SK-N-SH (cell line): Measurements from ENCODE around the gene LSR. TPM values are rescaled to one million over a fixed set of nuclear protein-coding genes. Genes with fewer than 3 reads are reported as not detected.

Source experiments
- CTCF ChIA-PET: fragments of 300-600, 350-600 bp; formaldehyde crosslinking; extraction: SDS; loops from one replicate; lab custom pipeline; 2021; lab: Yijun Ruan, JAX
- POLR2A ChIA-PET: fragments of 350-600 bp; sonication (Branson Sonifier 250); formaldehyde crosslinking; extraction: SDS; loops from one replicate; lab custom pipeline; 2020; ENCODE audit warnings: antibody characterized with exemption, inconsistent platforms; lab: Yijun Ruan, JAX
- DNase-seq: peaks from one replicate; pipeline ENCODE4 v3.0.0; 2012
- H2AFZ ChIP-seq: fragments of 200-600 bp; sonication (generic); 2 replicates; pipeline ENCODE4 v1.8.1; 2016; ENCODE audit warnings: antibody characterized with exemption, mild to moderate bottlenecking, low read depth
- H3F3A ChIP-seq: fragments of 200-600 bp; sonication (generic); replicated peaks from 2 replicates; pipeline ENCODE3; 2016; ENCODE audit warnings: antibody characterized with exemption, mild to moderate bottlenecking; ENCODE audit not compliant: insufficient read depth
- H3K27ac ChIP-seq, 2 experiments: fragments of 200-500 bp in 1 of 2; fragments of 200-600 bp in 1 of 2; sonication (Bioruptor generic) in 1 of 2; sonication (generic), shearing (Covaris generic) in 1 of 2; 2 replicates each; pipeline versions ENCODE4 v1.5.1 to v1.6.1; 2014 to 2016; ENCODE audit warnings: low read depth in 2 of 2, inconsistent platforms in 1 of 2, low read length in 1 of 2, mild to moderate bottlenecking in 1 of 2, mixed read lengths in 1 of 2
- H3K27me3 ChIP-seq: fragments of 200-600 bp; sonication (generic), shearing (Covaris generic); 2 replicates; pipeline ENCODE4 v1.6.1; 2016; ENCODE audit warnings: mixed run types; ENCODE audit not compliant: insufficient read depth
- H3K36me3 ChIP-seq, 2 experiments: fragments of 200-500 bp in 1 of 2; fragments of 200-600 bp in 1 of 2; sonication (Bioruptor generic) in 1 of 2; sonication (generic) in 1 of 2; replicated peaks in 1 of 2; 2 replicates each; pipeline versions ENCODE3 to v1.5.1; 2014 to 2016; ENCODE audit warnings: low read length in 1 of 2, mild to moderate bottlenecking in 1 of 2; ENCODE audit not compliant: insufficient read depth in 2 of 2, control insufficient read depth in 1 of 2
- H3K4me1 ChIP-seq, 2 experiments: fragments of 200-500 bp in 1 of 2; fragments of 200-600 bp in 1 of 2; sonication (Bioruptor generic) in 1 of 2; sonication (generic), shearing (Covaris generic) in 1 of 2; 2 replicates each; pipeline versions ENCODE4 v1.5.1 to v1.6.1; 2014 to 2016; ENCODE audit warnings: low read depth in 1 of 2, low read length in 1 of 2, mixed run types in 1 of 2; ENCODE audit not compliant: insufficient read depth in 2 of 2, control insufficient read depth in 1 of 2
- H3K4me2 ChIP-seq: fragments of 200-600 bp; sonication (generic), shearing (Covaris generic); 2 replicates; pipeline ENCODE4 v1.6.1; 2017; ENCODE audit warnings: mixed run types
- H3K4me3 ChIP-seq, 2 experiments: fragments of 200-500 bp in 1 of 2; fragments of 200-600 bp in 1 of 2; sonication (Bioruptor generic) in 1 of 2; sonication (generic), shearing (Covaris generic) in 1 of 2; 2 replicates each; pipeline versions ENCODE4 v1.5.1 to v1.8.1; 2014 to 2016; ENCODE audit warnings: low read depth in 2 of 2, inconsistent platforms in 1 of 2, low read length in 1 of 2, mild to moderate bottlenecking in 1 of 2, mixed read lengths in 1 of 2, moderate library complexity in 1 of 2
- H3K79me2 ChIP-seq: fragments of 200-600 bp; sonication (generic); 2 replicates; pipeline ENCODE4 v1.8.1; 2017; ENCODE audit warnings: mild to moderate bottlenecking; ENCODE audit not compliant: insufficient read depth
- H3K9ac ChIP-seq: fragments of 200-600 bp; sonication (generic); 2 replicates; pipeline ENCODE4 v1.6.1; 2017; ENCODE audit warnings: mixed run types
- H3K9me2 ChIP-seq: fragments of 200-600 bp; sonication (generic); 2 replicates; pipeline ENCODE4 v1.6.1; 2017; ENCODE audit warnings: mixed run types
- H3K9me3 ChIP-seq: fragments of 200-600 bp; sonication (generic); 2 replicates; pipeline ENCODE4 v1.6.1; 2017; ENCODE audit warnings: mixed run types, mild to moderate bottlenecking, moderate library complexity
- H4K20me1 ChIP-seq: fragments of 200-600 bp; sonication (generic); 2 replicates; pipeline ENCODE4 v1.6.1; 2017; ENCODE audit warnings: mild to moderate bottlenecking, mixed run types; ENCODE audit not compliant: insufficient read depth
- CHD2 ChIP-seq: fragments of 150-350 bp; IDR thresholded peaks from 2 replicates; pipeline ENCODE4 v1.6.1; 2018; ENCODE audit warnings: low read length; ENCODE audit not compliant: partially characterized antibody
- ELF1 ChIP-seq: IDR thresholded peaks from 2 replicates; pipeline ENCODE4 v1.4.0; 2012
- EZH2phosphoT487 ChIP-seq: fragments of 200-600 bp; sonication (generic); IDR thresholded peaks from 2 replicates; pipeline ENCODE4 v1.6.1; 2017; ENCODE audit warnings: low read depth, mixed run types, mild to moderate bottlenecking, antibody characterized with exemption, moderate library complexity, borderline replicate concordance
- FOXJ3 ChIP-seq: sonication (generic); formaldehyde crosslinking; IDR thresholded peaks from 2 replicates; pipeline ENCODE4 v1.5.1; 2020; ENCODE audit warnings: mild to moderate bottlenecking, missing genetic modification reagents
- FOXM1 ChIP-seq: IDR thresholded peaks from 2 replicates; pipeline ENCODE4 v1.4.0; 2012; ENCODE audit warnings: low read depth, mild to moderate bottlenecking
- GABPA ChIP-seq: IDR thresholded peaks from 2 replicates; pipeline ENCODE4 v1.4.0; 2012; ENCODE audit warnings: low read depth, mild to moderate bottlenecking
- GATA2 ChIP-seq: sonication (generic); formaldehyde crosslinking; IDR thresholded peaks from 2 replicates; pipeline ENCODE4 v1.5.0; 2020; ENCODE audit warnings: mild to moderate bottlenecking, missing genetic modification reagents
- JUND ChIP-seq: IDR thresholded peaks from 2 replicates; pipeline ENCODE4 v1.4.0; 2012
- MXI1 ChIP-seq: IDR thresholded peaks from 2 replicates; pipeline ENCODE4 v1.6.1; 2012; ENCODE audit warnings: mild to moderate bottlenecking, low read depth, low read length, improper control_type of control experiment
- NFIC ChIP-seq: IDR thresholded peaks from 2 replicates; pipeline ENCODE4 v1.4.0; 2012; ENCODE audit warnings: borderline replicate concordance
- POLR2AphosphoS5 ChIP-seq: IDR thresholded peaks from 2 replicates; pipeline ENCODE4 v1.6.1; 2012; ENCODE audit warnings: low read depth, low read length
- SIN3A ChIP-seq: IDR thresholded peaks from 2 replicates; pipeline ENCODE4 v1.6.1; 2012; ENCODE audit warnings: low read depth, mild to moderate bottlenecking, low read length, moderate library complexity, borderline replicate concordance
- TCF12 ChIP-seq: IDR thresholded peaks from 2 replicates; pipeline ENCODE4 v1.4.0; 2012
- TEAD4 ChIP-seq: IDR thresholded peaks from 2 replicates; pipeline ENCODE4 v1.4.0; 2012; ENCODE audit warnings: mild to moderate bottlenecking, borderline replicate concordance; ENCODE audit not compliant: insufficient read depth
- YY1 ChIP-seq: IDR thresholded peaks from 2 replicates; pipeline ENCODE4 v1.4.0; 2012; ENCODE audit warnings: low read depth, mild to moderate bottlenecking
- WGBS: methylation state at CpG from one replicate; pipeline ENCODE4 v1.1.6; 2017; ENCODE audit warnings: low lambda C conversion rate; 5-methylcytosine and 5-hydroxymethylcytosine counted together
- polyA plus RNA-seq, 3 experiments: library from polyadenylated mRNA; depleted of rRNA; stranded (reverse); fragments of >200 nt; gene quantifications; 2 replicates each; pipeline ENCODE4 v1.2.3, GENCODE V29; 2012
- TF ChIP-seq, protein P1 (sequence below): IDR thresholded peaks from 2 replicates; pipeline ENCODE4 v1.4.0; 2012; ENCODE audit warnings: low read depth, borderline replicate concordance
- TF ChIP-seq, protein P2 (sequence below): fragments of 200-600 bp; sonication (generic); IDR thresholded peaks from 2 replicates; pipeline ENCODE4 v1.6.1; 2017; ENCODE audit warnings: antibody characterized with exemption, mild to moderate bottlenecking, moderate library complexity
- TF ChIP-seq, protein P3 (sequence below): IDR thresholded peaks from 2 replicates; pipeline ENCODE4 v1.6.1; 2012; ENCODE audit warnings: mild to moderate bottlenecking, low read depth, low read length, moderate library complexity

The LSR gene
- polyA plus RNA-seq, 1 of the 3 experiments (the other 2 are of a cell fraction): 0.62 TPM

DNA sequence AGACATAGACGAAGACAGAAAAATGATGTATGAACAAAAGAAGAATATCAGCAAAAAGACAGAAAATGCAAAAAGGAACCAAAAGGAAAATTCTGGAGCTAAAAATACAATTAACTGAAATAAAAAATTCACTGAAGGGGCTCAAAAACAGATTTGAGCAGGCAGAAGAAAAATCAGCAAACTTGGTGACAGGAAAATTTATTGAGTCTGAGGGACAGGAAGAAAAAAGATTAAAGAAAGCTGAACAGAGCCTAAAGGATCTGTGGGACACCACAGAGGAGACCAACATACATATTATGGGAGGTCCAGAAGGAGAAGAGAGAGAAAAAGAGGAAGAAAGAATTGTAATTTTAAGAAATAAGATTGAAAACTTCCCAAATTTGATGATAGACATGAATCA is 7.4 kb upstream of the LSR start:
- TF ChIP-seq, protein P1, sequence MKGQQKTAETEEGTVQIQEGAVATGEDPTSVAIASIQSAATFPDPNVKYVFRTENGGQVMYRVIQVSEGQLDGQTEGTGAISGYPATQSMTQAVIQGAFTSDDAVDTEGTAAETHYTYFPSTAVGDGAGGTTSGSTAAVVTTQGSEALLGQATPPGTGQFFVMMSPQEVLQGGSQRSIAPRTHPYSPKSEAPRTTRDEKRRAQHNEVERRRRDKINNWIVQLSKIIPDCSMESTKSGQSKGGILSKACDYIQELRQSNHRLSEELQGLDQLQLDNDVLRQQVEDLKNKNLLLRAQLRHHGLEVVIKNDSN: no peak
- TF ChIP-seq GABPA (no peak), FOXJ3 (no peak)
- no peak overlapping the region for H2AFZ ChIP-seq
- no peak overlapping the region for H3K27ac ChIP-seq
- no peak overlapping the region for H3K4me2 ChIP-seq
- no peak overlapping the region for H3K9ac ChIP-seq
- no peak for DNase-seq
- WGBS: 0% methylated on average over 1 of the region's 1 CpG
- H3K9me2 ChIP-seq: no peaks in the 10 kb centered on the region
- H3K9me3 ChIP-seq: no peaks in the 10 kb centered on the region; the same call in 1 of the 2 replicates
- ChIA-PET POLR2A (no interaction called here), CTCF (interaction anchor here (0.9 to 1.2 kb wide), 2 partner anchors 10 to 174 kb away, joined by 3 read pairs; no protein-coding TSS in a partner anchor)
- no peak overlapping the region for H3K4me3 ChIP-seq
- H3F3A ChIP-seq: no peaks in the 10 kb centered on the region
- H3K79me2 ChIP-seq: no peaks in the 10 kb centered on the region
- H4K20me1 ChIP-seq: no peaks in the 10 kb centered on the region
- no peaks in the 10 kb centered on the region for H3K36me3 ChIP-seq
- H3K4me1 ChIP-seq: no peaks in the 10 kb centered on the region
- H3K27me3 ChIP-seq: 0 out of 2 replicates have a peak, but pooled peaks cover 6% of the 10 kb centered on the region

DNA sequence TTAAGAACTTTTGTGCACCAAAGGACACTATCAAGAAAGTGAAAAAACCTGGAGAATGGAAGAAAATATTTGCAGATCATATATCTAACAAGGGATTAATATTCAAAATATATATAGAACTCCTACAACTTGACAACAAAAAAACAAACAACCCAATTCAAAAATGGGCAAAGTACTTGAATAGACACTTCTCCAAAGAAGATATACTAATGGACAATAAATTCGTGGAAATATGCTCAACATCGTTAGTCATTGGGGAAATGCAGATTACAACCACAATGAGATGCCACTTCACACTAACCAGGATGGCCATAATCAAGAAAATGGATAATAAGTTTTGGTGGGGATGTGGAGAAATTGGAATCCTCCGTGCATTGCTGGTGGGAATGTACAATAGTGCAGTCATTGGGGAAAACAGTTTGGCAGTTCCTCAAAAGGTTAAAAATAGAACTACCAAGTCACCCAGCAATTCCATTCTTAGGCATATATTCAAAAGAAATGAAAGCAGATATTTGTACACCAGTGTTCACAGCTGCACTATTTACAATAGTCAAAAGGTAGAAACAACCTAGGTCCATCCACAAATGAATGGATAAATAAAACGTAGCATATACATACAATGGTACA is 2.2 kb upstream of the LSR start:
- no peaks in the 10 kb centered on the region for H3F3A ChIP-seq
- H3K79me2 ChIP-seq: no peaks in the 10 kb centered on the region
- no peak overlapping the region for H2AFZ ChIP-seq
- 5% methylated on average over 4 of the region's 4 CpGs for WGBS
- no peak overlapping the region for H3K4me2 ChIP-seq
- POLR2A ChIA-PET: no interaction called here
- no peak overlapping the region for H3K27ac ChIP-seq
- H3K4me1 ChIP-seq: no peaks in the 10 kb centered on the region
- H3K9me3 ChIP-seq: no peaks in the 10 kb centered on the region; the same call in 1 of the 2 replicates
- no peaks in the 10 kb centered on the region for H3K36me3 ChIP-seq
- peaks cover 51% of the 10 kb centered on the region for H3K27me3 ChIP-seq
- CTCF ChIA-PET: no interaction called here
- no peaks in the 10 kb centered on the region for H4K20me1 ChIP-seq
- DNase-seq: no peak
- no peak for TF ChIP-seq TCF12
- TF ChIP-seq SIN3A: no peak
- TF ChIP-seq EZH2phosphoT487: no peak
- no peak for TF ChIP-seq NFIC
- no peak for TF ChIP-seq CHD2
- TF ChIP-seq, protein P2, sequence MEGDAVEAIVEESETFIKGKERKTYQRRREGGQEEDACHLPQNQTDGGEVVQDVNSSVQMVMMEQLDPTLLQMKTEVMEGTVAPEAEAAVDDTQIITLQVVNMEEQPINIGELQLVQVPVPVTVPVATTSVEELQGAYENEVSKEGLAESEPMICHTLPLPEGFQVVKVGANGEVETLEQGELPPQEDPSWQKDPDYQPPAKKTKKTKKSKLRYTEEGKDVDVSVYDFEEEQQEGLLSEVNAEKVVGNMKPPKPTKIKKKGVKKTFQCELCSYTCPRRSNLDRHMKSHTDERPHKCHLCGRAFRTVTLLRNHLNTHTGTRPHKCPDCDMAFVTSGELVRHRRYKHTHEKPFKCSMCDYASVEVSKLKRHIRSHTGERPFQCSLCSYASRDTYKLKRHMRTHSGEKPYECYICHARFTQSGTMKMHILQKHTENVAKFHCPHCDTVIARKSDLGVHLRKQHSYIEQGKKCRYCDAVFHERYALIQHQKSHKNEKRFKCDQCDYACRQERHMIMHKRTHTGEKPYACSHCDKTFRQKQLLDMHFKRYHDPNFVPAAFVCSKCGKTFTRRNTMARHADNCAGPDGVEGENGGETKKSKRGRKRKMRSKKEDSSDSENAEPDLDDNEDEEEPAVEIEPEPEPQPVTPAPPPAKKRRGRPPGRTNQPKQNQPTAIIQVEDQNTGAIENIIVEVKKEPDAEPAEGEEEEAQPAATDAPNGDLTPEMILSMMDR: no peak
- no peak for TF ChIP-seq MXI1
- TF ChIP-seq YY1: no peak
- no peak for TF ChIP-seq POLR2AphosphoS5
- TF ChIP-seq, protein P3, sequence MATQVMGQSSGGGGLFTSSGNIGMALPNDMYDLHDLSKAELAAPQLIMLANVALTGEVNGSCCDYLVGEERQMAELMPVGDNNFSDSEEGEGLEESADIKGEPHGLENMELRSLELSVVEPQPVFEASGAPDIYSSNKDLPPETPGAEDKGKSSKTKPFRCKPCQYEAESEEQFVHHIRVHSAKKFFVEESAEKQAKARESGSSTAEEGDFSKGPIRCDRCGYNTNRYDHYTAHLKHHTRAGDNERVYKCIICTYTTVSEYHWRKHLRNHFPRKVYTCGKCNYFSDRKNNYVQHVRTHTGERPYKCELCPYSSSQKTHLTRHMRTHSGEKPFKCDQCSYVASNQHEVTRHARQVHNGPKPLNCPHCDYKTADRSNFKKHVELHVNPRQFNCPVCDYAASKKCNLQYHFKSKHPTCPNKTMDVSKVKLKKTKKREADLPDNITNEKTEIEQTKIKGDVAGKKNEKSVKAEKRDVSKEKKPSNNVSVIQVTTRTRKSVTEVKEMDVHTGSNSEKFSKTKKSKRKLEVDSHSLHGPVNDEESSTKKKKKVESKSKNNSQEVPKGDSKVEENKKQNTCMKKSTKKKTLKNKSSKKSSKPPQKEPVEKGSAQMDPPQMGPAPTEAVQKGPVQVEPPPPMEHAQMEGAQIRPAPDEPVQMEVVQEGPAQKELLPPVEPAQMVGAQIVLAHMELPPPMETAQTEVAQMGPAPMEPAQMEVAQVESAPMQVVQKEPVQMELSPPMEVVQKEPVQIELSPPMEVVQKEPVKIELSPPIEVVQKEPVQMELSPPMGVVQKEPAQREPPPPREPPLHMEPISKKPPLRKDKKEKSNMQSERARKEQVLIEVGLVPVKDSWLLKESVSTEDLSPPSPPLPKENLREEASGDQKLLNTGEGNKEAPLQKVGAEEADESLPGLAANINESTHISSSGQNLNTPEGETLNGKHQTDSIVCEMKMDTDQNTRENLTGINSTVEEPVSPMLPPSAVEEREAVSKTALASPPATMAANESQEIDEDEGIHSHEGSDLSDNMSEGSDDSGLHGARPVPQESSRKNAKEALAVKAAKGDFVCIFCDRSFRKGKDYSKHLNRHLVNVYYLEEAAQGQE: no peak
- no peak for TF ChIP-seq JUND
- no peak for TF ChIP-seq ELF1
- TF ChIP-seq GATA2: no peak
- TF ChIP-seq TEAD4: no peak
- no peak for TF ChIP-seq FOXM1
- TF ChIP-seq, all 33 proteins: peak for 0
- Histone ChIP-seq H3K4me3 (no peak overlapping the region), H3K9me2 (no peaks in the 10 kb centered on the region), H3K9ac (no peak overlapping the region)
